Myocyte (in vitro differentiated cells): Measurements from ENCODE around the gene SH3RF3. TPM values are rescaled to one million over a fixed set of nuclear protein-coding genes. Genes with fewer than 3 reads are reported as not detected.

Experiments used
- DNase-seq: peaks from one replicate; pipeline ENCODE4 v3.0.0-alpha.2; 2012; ENCODE audit warnings: low read depth
- total RNA-seq: library from RNA; depleted of rRNA; stranded (reverse); fragments of >200 nt; gene quantifications from 2 replicates; pipeline ENCODE4 v1.2.3, GENCODE V29; 2014

SH3RF3 gene
- total RNA-seq, 1 donor from 2014 or later: 5.3 TPM

- DNase-seq: no peak
Observed at GRCh38 chr2:109405873-109406272, 276.9 kb downstream of the SH3RF3 start.

GRCh38 chr2:109406301-109406700, 277.3 kb downstream of the SH3RF3 start:
- DNase-seq: no peak

- no peak for DNase-seq
Observed at GRCh38 chr2:109407276-109408042, 278.5 kb downstream of the SH3RF3 start.

- DNase-seq: peak; percentile 54
Observed at GRCh38 chr2:109408043-109408335, 279.0 kb downstream of the SH3RF3 start.

- DNase-seq: peak; percentile 93
Observed at GRCh38 chr2:109409321-109410038, 280.5 kb downstream of the SH3RF3 start.

- DNase-seq: no peak
Observed at GRCh38 chr2:109410039-109410815, 281.2 kb downstream of the SH3RF3 start.

- DNase-seq: no peak
Observed at GRCh38 chr2:109411640-109412325, 282.8 kb downstream of the SH3RF3 start.

- no peak for DNase-seq
Observed at GRCh38 chr2:109415581-109416013, 286.6 kb downstream of the SH3RF3 start.

GRCh38 chr2:109417701-109418335, 288.8 kb downstream of the SH3RF3 start:
- DNase-seq: no peak

- DNase-seq: no peak
Observed at GRCh38 chr2:109418716-109419115, 289.7 kb downstream of the SH3RF3 start.

GRCh38 chr2:109419171-109419756, 290.3 kb downstream of the SH3RF3 start:
- no peak for DNase-seq

GRCh38 chr2:109419960-109420370, 291.0 kb downstream of the SH3RF3 start:
- DNase-seq: peak; percentile 89

GRCh38 chr2:109421101-109421500, 292.1 kb downstream of the SH3RF3 start:
- DNase-seq: no peak

- no peak for DNase-seq
Observed at GRCh38 chr2:109421642-109422041, 292.6 kb downstream of the SH3RF3 start.

- DNase-seq: peak; percentile 50
Observed at GRCh38 chr2:109422071-109422757, 293.2 kb downstream of the SH3RF3 start.

GRCh38 chr2:109422758-109423500, 293.9 kb downstream of the SH3RF3 start:
- no peak for DNase-seq

- DNase-seq: no peak
Observed at GRCh38 chr2:109423556-109424359, 294.8 kb downstream of the SH3RF3 start.

GRCh38 chr2:109425411-109425810, 296.4 kb downstream of the SH3RF3 start:
- DNase-seq: no peak
